CD4-positive, alpha-beta memory T cell (primary cell): ENCODE measurements around the gene ART4. TPM values are rescaled to one million over a fixed set of nuclear protein-coding genes. Genes with fewer than 3 reads are reported as not detected.

Source experiments
- CTCF ChIA-PET: fragments of 350-600 bp; sonication (Branson Sonifier 250); formaldehyde crosslinking; loops from one replicate; lab custom pipeline; 2021; ENCODE audit warnings: inconsistent platforms; ENCODE audit not compliant: partially characterized antibody; lab: Charles Lee
- POLR2A ChIA-PET: fragments of 350-600 bp; sonication (Branson Sonifier 250); formaldehyde crosslinking; loops from one replicate; lab custom pipeline; 2021; ENCODE audit not compliant: partially characterized antibody; lab: Charles Lee
- DNase-seq, 5 donors: peaks; one replicate each; pipeline versions ENCODE4 v3.0.0 to v3.0.0-alpha.2; 2020 to 2022; ENCODE audit warnings: mixed read lengths in 1 of 5
- H3K27ac ChIP-seq: one replicate; pipeline ENCODE4 v1.7.0; 2013; ENCODE audit warnings: low read depth, low read length
- H3K27me3 ChIP-seq: 2 replicates; pipeline ENCODE4 v1.7.0; 2013; ENCODE audit warnings: mild to moderate bottlenecking, low read length, moderate library complexity; ENCODE audit not compliant: insufficient read depth
- H3K36me3 ChIP-seq: 2 replicates; pipeline ENCODE4 v1.7.0; 2013; ENCODE audit warnings: mild to moderate bottlenecking, low read length, moderate library complexity; ENCODE audit not compliant: insufficient read depth
- H3K4me1 ChIP-seq: 2 replicates; pipeline ENCODE4 v1.7.0; 2013; ENCODE audit warnings: mild to moderate bottlenecking, low read length, moderate library complexity; ENCODE audit not compliant: insufficient read depth
- H3K4me3 ChIP-seq, 2 donors: one replicate each; pipeline ENCODE4 v1.7.0; 2013; ENCODE audit warnings: low read length in 2 of 2, mild to moderate bottlenecking in 1 of 2
- H3K9me3 ChIP-seq, 2 donors: one replicate each; pipeline ENCODE4 v1.7.0; 2013; ENCODE audit warnings: low read length in 2 of 2, control low read depth in 1 of 2; ENCODE audit not compliant: control insufficient read depth in 1 of 2
- H3K27ac Mint-ChIP-seq, 7 donors: one replicate each; pipeline ENCODE4 v1.8.0; 2020 to 2021; ENCODE audit warnings: mixed read lengths in 7 of 7, mild to moderate bottlenecking in 6 of 7, inconsistent platforms in 3 of 7, moderate library complexity in 3 of 7
- H3K27me3 Mint-ChIP-seq, 2 donors: one replicate each; pipeline ENCODE4 v1.8.0; 2020 to 2021; ENCODE audit warnings: mixed read lengths in 2 of 2
- H3K36me3 Mint-ChIP-seq, 2 donors: one replicate each; pipeline ENCODE4 v1.8.0; 2020 to 2021; ENCODE audit warnings: mixed read lengths in 2 of 2, inconsistent platforms in 1 of 2, mild to moderate bottlenecking in 1 of 2
- H3K4me1 Mint-ChIP-seq, 4 donors: one replicate each; pipeline ENCODE4 v1.8.0; 2020 to 2021; ENCODE audit warnings: mixed read lengths in 4 of 4, mild to moderate bottlenecking in 1 of 4
- H3K4me3 Mint-ChIP-seq, 8 donors: one replicate each; pipeline ENCODE4 v1.8.0; 2020 to 2021; ENCODE audit warnings: mixed read lengths in 8 of 8, mild to moderate bottlenecking in 7 of 8, moderate library complexity in 6 of 8, inconsistent platforms in 3 of 8
- H3K9me3 Mint-ChIP-seq, 8 donors: one replicate each; pipeline ENCODE4 v1.8.0; 2020 to 2021; ENCODE audit warnings: mixed read lengths in 8 of 8, mild to moderate bottlenecking in 5 of 8, inconsistent platforms in 3 of 8, moderate library complexity in 1 of 8
- intact Hi-C: fragments of 100-400 bp; cut with micrococcal nuclease; formaldehyde crosslinking; loops from one replicate; pipeline ENCODE4 v1.15.1; 2023
- polyA plus RNA-seq, 2 donors: library from polyadenylated mRNA; unstranded; fragments of 300-500 nt; fragmentation: Illumina TruSeq; gene quantifications; one replicate each; pipeline ENCODE4 v1.2.3, GENCODE V29; 2021
- total RNA-seq, 2 experiments: library from RNA; stranded (reverse); gene quantifications; one replicate each; pipeline ENCODE4 v1.2.3, GENCODE V29; 2021

The ART4 gene
- total and polyA plus RNA-seq, 4 experiments from 2014 or later: not detected

DNA sequence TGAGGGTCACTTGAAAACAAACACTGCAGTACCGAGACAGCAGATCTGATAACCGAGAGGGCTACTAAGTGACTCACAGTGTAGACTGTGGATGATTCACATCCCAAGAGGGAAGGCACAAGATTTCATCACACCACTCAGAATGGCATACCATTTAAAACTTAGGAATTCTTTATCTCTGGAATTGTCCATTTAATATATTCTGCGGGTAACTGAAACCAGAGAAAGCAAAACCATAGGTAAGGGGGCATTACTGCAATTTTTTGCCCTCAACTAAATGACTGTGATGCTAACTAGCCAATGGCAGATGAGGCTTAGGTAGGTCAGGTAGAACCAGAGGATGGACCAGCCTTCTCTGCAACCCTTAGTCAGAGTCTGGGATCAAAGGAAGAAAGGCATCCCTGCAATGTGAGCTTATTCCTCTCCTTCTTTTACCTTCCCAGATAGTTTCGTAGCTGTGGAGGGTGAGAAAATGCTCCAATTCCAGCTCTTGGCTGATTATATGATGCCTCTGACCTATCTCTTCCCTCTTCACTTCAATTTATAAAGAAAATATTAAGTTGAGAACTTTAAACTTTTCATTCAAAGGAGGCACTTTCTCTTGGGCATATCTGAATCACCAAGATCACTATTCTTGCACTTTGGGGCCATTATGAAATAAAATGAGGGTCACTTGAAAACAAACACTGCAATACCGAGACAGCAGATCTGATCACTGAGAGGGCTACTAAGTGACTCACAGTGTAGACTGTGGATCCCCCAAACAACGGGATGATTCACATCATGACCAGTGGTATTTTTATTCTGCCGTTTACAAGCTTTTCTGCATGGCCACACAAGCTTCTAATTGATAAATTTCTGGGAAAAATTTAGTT, 6.8 kb downstream of the ART4 start:
- Histone ChIP-seq H3K9me3 (no peaks in the 10 kb centered on the region), H3K27ac (no peak overlapping the region), H3K4me3 (no peak overlapping the region), H3K27me3 (peaks cover 5% of the 10 kb centered on the region), H3K36me3 (no peaks in the 10 kb centered on the region), H3K4me1 (no peaks in the 10 kb centered on the region)
- no peak overlapping the region for H3K27ac Mint-ChIP-seq
- POLR2A ChIA-PET: no interaction called here
- H3K4me1 Mint-ChIP-seq: no peaks in the 10 kb centered on the region
- no peak overlapping the region for H3K4me3 Mint-ChIP-seq
- H3K27me3 Mint-ChIP-seq: peaks cover 14 to 17% of the 10 kb centered on the region in 2 donors
- DNase-seq: no peak
- CTCF ChIA-PET: interaction anchor here (0.7 to 1.6 kb wide), 4 partner anchors 9 to 385 kb away, joined by 3 to 6 read pairs (median 4); partner anchors contain the start of gene RERG
- intact Hi-C loops: no loop called here
- H3K9me3 Mint-ChIP-seq: peaks cover 0 to 2% (median 0%) of the 10 kb centered on the region in 8 donors
- no peaks in the 10 kb centered on the region for H3K36me3 Mint-ChIP-seq

DNA sequence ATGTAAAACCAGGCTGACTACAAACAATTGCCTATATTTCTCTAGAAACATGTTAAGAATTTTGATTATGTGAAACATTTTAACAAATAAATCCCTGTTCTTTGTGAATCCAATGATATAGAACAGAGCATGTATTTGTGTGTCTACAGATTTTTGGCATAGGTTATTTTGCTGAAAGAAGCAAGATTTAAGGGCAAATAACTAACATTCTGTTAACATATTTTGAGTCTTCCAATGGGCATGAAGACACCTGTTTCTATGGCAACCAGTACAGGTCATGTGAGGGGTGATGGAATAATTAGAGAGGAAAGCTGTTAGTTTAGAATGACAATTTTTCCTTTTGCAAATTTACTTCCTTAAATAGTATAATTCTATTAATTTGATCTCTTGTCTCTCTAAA, 8.8 kb downstream of the ART4 start:
- Histone ChIP-seq H3K4me1 (no peaks in the 10 kb centered on the region), H3K27ac (no peak overlapping the region), H3K36me3 (no peaks in the 10 kb centered on the region), H3K27me3 (peaks cover 2% of the 10 kb centered on the region), H3K4me3 (no peak overlapping the region), H3K9me3 (no peaks in the 10 kb centered on the region)
- Mint-ChIP-seq H3K27me3 (peaks cover 14 to 19% of the 10 kb centered on the region in 2 donors), H3K9me3 (no peaks in the 10 kb centered on the region), H3K4me1 (no peaks in the 10 kb centered on the region), H3K36me3 (no peaks in the 10 kb centered on the region), H3K4me3 (no peak overlapping the region), H3K27ac (no peak overlapping the region)
- intact Hi-C loops: no loop called here
- POLR2A ChIA-PET: no interaction called here
- CTCF ChIA-PET: interaction anchor here (0.6 kb wide), 1 partner anchor 169 kb away, joined by 3 read pairs; no protein-coding TSS in a partner anchor
- DNase-seq: no peak

DNA sequence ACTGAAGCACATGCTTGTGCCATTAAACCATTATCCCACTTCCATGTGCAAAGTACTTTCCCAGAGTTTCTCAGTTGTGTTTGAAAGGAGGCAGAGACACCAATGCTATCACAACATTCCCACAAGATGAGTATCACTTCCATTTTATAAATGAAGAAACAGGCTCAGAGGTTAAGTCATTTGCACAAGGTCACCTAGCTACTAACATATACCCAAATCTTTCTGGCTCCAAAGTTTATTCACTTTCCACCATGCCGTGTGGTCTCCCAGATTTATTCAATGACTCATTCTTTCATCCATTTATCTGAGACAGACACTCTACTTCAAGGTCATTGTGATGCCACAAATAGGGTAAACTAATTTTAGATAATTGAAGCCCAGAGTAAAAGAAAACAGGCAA, 9.4 kb downstream of the ART4 start:
- Histone ChIP-seq H3K4me1 (no peaks in the 10 kb centered on the region), H3K36me3 (no peaks in the 10 kb centered on the region), H3K4me3 (no peak overlapping the region), H3K27me3 (no peaks in the 10 kb centered on the region), H3K27ac (no peak overlapping the region), H3K9me3 (no peaks in the 10 kb centered on the region)
- POLR2A ChIA-PET: no interaction called here
- H3K27ac Mint-ChIP-seq: no peak overlapping the region
- H3K4me3 Mint-ChIP-seq: no peak overlapping the region
- CTCF ChIA-PET: interaction anchor here (0.6 kb wide), 2 partner anchors 162 to 169 kb away, joined by 3 to 4 read pairs; no protein-coding TSS in a partner anchor
- intact Hi-C loops: no loop called here
- peaks cover 8 to 17% of the 10 kb centered on the region in 2 donors for H3K27me3 Mint-ChIP-seq
- no peaks in the 10 kb centered on the region for H3K4me1 Mint-ChIP-seq
- H3K9me3 Mint-ChIP-seq: no peaks in the 10 kb centered on the region
- no peak for DNase-seq
- H3K36me3 Mint-ChIP-seq: no peaks in the 10 kb centered on the region

DNA sequence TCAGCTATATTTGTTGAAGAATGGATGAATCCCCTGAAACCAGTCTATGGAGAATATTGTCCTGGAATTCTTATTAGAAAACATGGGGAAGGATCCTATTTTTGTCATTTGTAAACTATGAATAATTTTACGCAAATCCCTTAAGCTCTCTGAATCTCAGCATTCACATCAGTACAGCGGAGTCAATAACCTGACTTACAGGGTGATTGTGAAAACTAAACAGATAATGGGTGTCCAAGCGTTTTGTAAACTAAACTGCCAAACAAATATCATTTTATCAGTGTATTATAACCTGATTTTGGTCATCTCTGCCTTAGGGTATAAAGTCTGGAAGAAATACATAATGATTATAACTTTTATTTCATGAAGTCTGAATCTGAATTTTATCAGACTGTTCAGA, 10.0 kb downstream of the ART4 start:
- Mint-ChIP-seq H3K27ac (no peak overlapping the region), H3K9me3 (no peaks in the 10 kb centered on the region), H3K4me3 (no peak overlapping the region), H3K27me3 (peaks cover 4 to 15% of the 10 kb centered on the region in 2 donors), H3K36me3 (no peaks in the 10 kb centered on the region), H3K4me1 (no peaks in the 10 kb centered on the region)
- Histone ChIP-seq H3K9me3 (no peaks in the 10 kb centered on the region), H3K4me1 (no peaks in the 10 kb centered on the region), H3K36me3 (no peaks in the 10 kb centered on the region), H3K27me3 (no peaks in the 10 kb centered on the region), H3K27ac (no peak overlapping the region), H3K4me3 (no peak overlapping the region)
- DNase-seq: no peak
- ChIA-PET POLR2A (interaction anchor here (0.7 kb wide), 1 partner anchor 63 kb away, joined by 3 read pairs; a partner anchor contains a TSS), CTCF (interaction anchor here (0.6 to 1.6 kb wide), 3 partner anchors 11 to 162 kb away, joined by 3 to 5 read pairs (median 4); no protein-coding TSS in a partner anchor)
- intact Hi-C loops: no loop called here

DNA sequence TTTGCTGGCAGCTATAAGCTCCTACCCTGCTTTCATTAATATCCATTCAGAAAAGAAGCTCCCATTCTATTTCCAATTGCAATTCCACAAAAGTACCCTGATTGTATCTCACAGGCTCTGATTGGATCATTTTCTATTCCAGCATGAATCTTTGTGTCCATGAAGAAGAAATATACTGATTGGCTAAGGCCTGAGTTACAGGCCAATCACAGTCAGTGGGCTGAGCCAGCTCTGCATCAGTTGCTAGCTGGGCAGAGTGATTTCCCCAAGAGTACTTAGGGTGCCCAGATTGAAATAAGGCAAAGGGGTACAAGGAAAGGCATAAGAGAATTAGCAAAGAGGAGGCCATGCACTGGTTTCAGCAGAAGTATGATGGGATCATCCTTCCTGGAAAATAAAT, 14.4 kb downstream of the ART4 start:
- no peak for DNase-seq
- Mint-ChIP-seq H3K4me3 (no peak overlapping the region), H3K36me3 (no peaks in the 10 kb centered on the region), H3K27me3 (peaks cover 2 to 4% of the 10 kb centered on the region in 2 donors), H3K9me3 (no peaks in the 10 kb centered on the region), H3K4me1 (no peaks in the 10 kb centered on the region), H3K27ac (no peak overlapping the region)
- POLR2A ChIA-PET: no interaction called here
- CTCF ChIA-PET: interaction anchor here (0.8 to 1.2 kb wide), 4 partner anchors 9 to 440 kb away, joined by 3 read pairs; no protein-coding TSS in a partner anchor
- Histone ChIP-seq H3K4me3 (no peak overlapping the region), H3K27ac (no peak overlapping the region), H3K9me3 (no peaks in the 10 kb centered on the region), H3K4me1 (no peaks in the 10 kb centered on the region), H3K36me3 (no peaks in the 10 kb centered on the region), H3K27me3 (no peaks in the 10 kb centered on the region)
- intact Hi-C loops: no loop called here

DNA sequence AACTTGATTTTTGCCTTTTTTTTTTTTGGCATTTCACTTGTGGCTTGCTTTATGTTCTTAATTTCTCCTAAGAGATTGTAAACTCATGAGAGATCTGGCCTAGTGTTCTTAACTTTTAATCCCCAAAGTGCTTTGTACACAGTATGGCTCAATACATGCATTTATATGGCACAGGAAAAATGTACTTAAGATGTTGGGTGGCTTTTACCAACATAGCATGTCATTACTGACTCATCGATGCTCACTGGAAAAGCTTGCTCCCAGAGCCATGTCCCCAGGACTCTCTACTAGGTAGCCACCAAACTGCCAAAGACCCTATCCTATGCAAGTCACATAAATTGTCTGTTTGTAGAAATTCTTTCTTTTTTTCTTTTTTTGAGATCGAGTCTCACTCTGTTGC, 16.3 kb downstream of the ART4 start:
- Histone ChIP-seq H3K36me3 (no peaks in the 10 kb centered on the region), H3K27ac (no peak overlapping the region), H3K9me3 (no peaks in the 10 kb centered on the region), H3K4me3 (no peak overlapping the region), H3K4me1 (no peaks in the 10 kb centered on the region), H3K27me3 (no peaks in the 10 kb centered on the region)
- ChIA-PET POLR2A (no interaction called here), CTCF (no interaction called here)
- no peak for DNase-seq
- intact Hi-C loops: no loop called here
- H3K9me3 Mint-ChIP-seq: no peaks in the 10 kb centered on the region
- peaks cover 0 to 2% of the 10 kb centered on the region in 2 donors for H3K27me3 Mint-ChIP-seq
- H3K36me3 Mint-ChIP-seq: no peaks in the 10 kb centered on the region
- H3K4me3 Mint-ChIP-seq: no peak overlapping the region
- no peak overlapping the region for H3K27ac Mint-ChIP-seq
- H3K4me1 Mint-ChIP-seq: no peaks in the 10 kb centered on the region

DNA sequence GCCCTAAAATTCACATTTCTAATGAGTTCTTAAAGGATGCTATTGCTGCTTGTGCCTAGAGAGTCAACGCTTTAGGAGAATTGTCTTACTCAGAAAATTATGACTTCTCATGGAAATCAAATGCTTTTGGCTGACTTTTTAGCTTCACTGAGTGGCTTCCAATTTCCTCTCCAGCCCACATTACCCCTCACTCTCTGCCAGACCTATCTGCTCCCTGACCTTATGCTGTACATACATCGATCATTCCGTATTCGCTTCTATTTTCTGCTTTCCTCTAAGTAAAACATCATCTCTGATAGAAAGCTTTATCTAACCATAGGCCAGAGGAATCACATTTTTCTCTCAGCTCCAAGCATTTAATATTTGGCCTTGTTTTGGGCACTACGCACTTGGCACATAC, 16.8 kb downstream of the ART4 start:
- Histone ChIP-seq H3K9me3 (no peaks in the 10 kb centered on the region), H3K27ac (no peak overlapping the region), H3K36me3 (no peaks in the 10 kb centered on the region), H3K4me3 (no peak overlapping the region), H3K4me1 (no peaks in the 10 kb centered on the region), H3K27me3 (no peaks in the 10 kb centered on the region)
- no peaks in the 10 kb centered on the region for H3K4me1 Mint-ChIP-seq
- intact Hi-C loops: no loop called here
- ChIA-PET CTCF (no interaction called here), POLR2A (no interaction called here)
- H3K27me3 Mint-ChIP-seq: peaks cover under 1 to 2% of the 10 kb centered on the region in 2 donors
- no peak for DNase-seq
- H3K4me3 Mint-ChIP-seq: no peak overlapping the region
- no peaks in the 10 kb centered on the region for H3K9me3 Mint-ChIP-seq
- H3K27ac Mint-ChIP-seq: no peak overlapping the region
- peaks cover 0 to 2% of the 10 kb centered on the region in 2 donors for H3K36me3 Mint-ChIP-seq
